Lower leg skin (tissue), 4 donors: ENCODE results near the gene ZNF646. TPM values are rescaled to one million over a fixed set of nuclear protein-coding genes. Genes with fewer than 3 reads are reported as not detected.

Source experiments
- DNase-seq, 2 donors: peaks; one replicate each; pipeline ENCODE4 v3.0.0-alpha.2; 2019; ENCODE audit warnings: low spot score in 2 of 2
- H3K4me3 ChIP-seq: fragments of 200-600 bp; sonication (generic); 2 replicates; pipeline ENCODE4 v1.5.1; 2017; ENCODE audit warnings: mild to moderate bottlenecking, low read depth; ENCODE audit not compliant: poor library complexity, severe bottlenecking
- POLR2A ChIP-seq, 2 donors: fragments of 450-650 bp; IDR thresholded peaks; one replicate each; pipeline ENCODE4 v1.6.1; 2016 to 2017; ENCODE audit warnings: antibody characterized with exemption in 2 of 2, mild to moderate bottlenecking in 1 of 2, moderate library complexity in 1 of 2
- WGBS, 2 donors: methylation state at CpG; one replicate each; pipeline ENCODE4 v1.1.5; 2018; 5-methylcytosine and 5-hydroxymethylcytosine counted together
- intact Hi-C: fragments of 100-400 bp; cut with DNase I; formaldehyde crosslinking; loops from one replicate; pipeline ENCODE4 v1.15.0; 2023; ENCODE audit warnings: low total_unique reads
- total RNA-seq, 4 donors: library from RNA; depleted of rRNA; stranded (reverse); fragments of >200 nt; gene quantifications; one replicate each; pipeline ENCODE4 v1.1.0, GENCODE V29; 2016
- TF ChIP-seq, protein P1 (sequence below), 3 donors: fragments of 450-650 bp; IDR thresholded peaks; one replicate each; pipeline ENCODE4 v1.5.1; 2016; ENCODE audit warnings: antibody characterized with exemption in 3 of 3, mild to moderate bottlenecking in 3 of 3, moderate library complexity in 2 of 3

ZNF646 gene
- 10 to 100 TPM; 25.4 to 30.3 (median 27.1) TPM for total RNA-seq

DNA sequence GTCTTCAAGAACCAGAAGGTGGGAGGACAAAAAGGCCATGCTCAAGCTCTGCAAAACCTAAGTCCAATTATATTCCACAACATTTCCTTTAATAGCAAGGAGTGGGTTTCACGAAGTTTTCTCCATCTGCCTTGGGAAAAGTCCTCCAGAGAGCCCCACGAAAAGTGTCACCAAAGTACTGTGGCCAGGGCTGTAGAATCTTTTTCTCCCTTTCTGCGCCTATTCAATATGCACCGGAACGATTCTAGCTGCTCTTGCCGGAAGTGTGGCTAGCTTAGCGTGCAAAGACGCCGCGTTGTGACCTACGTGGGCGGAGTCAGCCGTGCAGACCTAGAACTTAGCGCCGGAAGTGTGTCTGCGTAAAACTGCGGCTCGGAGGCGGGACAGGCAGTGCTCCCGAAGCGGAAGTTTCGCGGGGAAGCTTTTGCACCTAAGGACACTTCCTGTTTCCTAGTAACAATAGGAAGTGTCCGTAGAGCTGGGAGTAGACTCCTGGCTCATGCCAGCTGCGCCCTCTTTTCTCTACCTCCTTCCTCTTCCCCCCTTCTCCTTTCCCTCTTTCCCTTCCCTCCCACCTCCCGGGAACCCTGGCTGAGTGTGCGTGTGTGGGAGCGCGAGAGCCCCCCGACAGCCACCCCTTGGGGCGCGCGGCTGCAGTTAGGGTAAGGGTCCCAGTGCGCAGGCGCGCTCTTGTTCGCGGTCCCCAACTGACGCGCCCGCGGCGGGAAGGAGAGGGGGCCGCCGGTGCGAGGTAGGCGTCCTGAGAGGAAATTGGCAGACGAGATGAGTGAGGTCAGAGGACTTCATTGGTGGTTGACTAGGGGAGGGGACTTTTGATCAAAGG, at the start of gene ZNF646, which contains the start of gene ZNF668:
Gene ZNF646 (plus strand): TSS at position 453 of the 844 bp plus-strand sequence. CDS start 1,903 bp downstream, outside the sequence.
Gene ZNF668 (minus strand): TSS at position 271 of the 844 bp plus-strand sequence. CDS start 9,781 bp downstream, outside the sequence.
- intact Hi-C loops: no loop called here
- TF ChIP-seq, protein P1, sequence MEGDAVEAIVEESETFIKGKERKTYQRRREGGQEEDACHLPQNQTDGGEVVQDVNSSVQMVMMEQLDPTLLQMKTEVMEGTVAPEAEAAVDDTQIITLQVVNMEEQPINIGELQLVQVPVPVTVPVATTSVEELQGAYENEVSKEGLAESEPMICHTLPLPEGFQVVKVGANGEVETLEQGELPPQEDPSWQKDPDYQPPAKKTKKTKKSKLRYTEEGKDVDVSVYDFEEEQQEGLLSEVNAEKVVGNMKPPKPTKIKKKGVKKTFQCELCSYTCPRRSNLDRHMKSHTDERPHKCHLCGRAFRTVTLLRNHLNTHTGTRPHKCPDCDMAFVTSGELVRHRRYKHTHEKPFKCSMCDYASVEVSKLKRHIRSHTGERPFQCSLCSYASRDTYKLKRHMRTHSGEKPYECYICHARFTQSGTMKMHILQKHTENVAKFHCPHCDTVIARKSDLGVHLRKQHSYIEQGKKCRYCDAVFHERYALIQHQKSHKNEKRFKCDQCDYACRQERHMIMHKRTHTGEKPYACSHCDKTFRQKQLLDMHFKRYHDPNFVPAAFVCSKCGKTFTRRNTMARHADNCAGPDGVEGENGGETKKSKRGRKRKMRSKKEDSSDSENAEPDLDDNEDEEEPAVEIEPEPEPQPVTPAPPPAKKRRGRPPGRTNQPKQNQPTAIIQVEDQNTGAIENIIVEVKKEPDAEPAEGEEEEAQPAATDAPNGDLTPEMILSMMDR (IDR thresholded peaks at IDR 0.05): no peak
- TF ChIP-seq POLR2A (IDR thresholded peaks at IDR 0.05): no peak
- peak within 1 kb of the TSS; percentile 99 for H3K4me3 ChIP-seq
- 1% methylated on average over 47 to 48 of the region's 48 CpGs for WGBS, 2 donors
- DNase-seq: peak; percentile 99

- H3K4me3 ChIP-seq: no peak overlapping the region
- no peak for TF ChIP-seq POLR2A (IDR thresholded peaks at IDR 0.05)
- TF ChIP-seq, protein P1 (IDR thresholded peaks at IDR 0.05): no peak
- no peak for DNase-seq
- intact Hi-C loops: no loop called here
- 76 to 77% methylated on average over 5 of the region's 5 CpGs for WGBS, 2 donors
Observed at GRCh38 chr16:31025339-31025738, 48.9 kb upstream of the ZNF646 start.

DNA sequence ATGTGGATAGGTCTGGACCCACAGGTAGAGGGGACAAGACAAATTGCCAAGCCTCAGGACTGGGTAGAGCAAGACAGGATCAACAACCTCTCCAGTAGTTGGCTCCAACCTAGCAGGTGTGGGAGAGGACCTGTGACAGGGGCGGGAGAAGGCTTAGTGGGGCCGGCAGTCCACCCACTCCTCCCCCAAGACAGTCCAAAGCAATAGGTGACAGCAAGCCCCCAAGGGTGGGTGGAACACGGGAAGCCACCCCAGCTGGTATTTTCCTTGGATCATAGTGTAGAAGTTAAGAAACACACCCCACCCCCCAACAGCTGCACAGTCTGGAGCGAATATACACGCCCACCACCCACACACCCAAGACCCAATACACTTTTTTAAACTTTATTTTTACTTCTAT, 45.0 kb upstream of the ZNF646 start:
- intact Hi-C loops: no loop called here

DNA sequence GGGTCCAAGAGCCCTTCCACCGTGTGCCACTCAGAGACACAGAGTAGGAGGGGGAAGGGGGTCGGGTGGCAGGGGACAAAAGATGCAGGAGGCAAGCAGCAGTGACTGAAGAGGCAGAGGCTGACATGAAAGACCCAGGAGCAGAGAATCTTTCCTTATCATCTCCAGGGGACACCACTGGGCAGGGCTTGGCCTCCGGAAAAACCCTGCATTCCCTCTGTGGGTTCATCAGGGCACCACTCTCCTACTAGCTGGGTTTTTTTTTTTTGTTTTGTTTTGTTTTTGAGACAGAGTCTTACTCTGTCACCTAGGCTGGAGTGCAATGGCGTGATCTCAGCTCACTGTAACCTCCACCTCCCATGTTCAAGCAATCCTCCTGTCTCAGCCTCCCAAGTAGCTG, 42.9 kb upstream of the ZNF646 start:
- no peak overlapping the region for H3K4me3 ChIP-seq
- WGBS, 2 donors: 82 to 86% methylated on average over 4 of the region's 4 CpGs
- DNase-seq: no peak
- TF ChIP-seq POLR2A (IDR thresholded peaks at IDR 0.05): no peak
- TF ChIP-seq, protein P1 (IDR thresholded peaks at IDR 0.05): no peak
- intact Hi-C loops: no loop called here

More for the DNA sequence above, 45.0 kb upstream of the ZNF646 start:
- H3K4me3 ChIP-seq: no peak overlapping the region
- TF ChIP-seq, protein P1 (IDR thresholded peaks at IDR 0.05): no peak
- no peak for TF ChIP-seq POLR2A (IDR thresholded peaks at IDR 0.05)
- no peak for DNase-seq
- WGBS, 2 donors: 64 to 68% methylated on average over 5 of the region's 5 CpGs

DNA sequence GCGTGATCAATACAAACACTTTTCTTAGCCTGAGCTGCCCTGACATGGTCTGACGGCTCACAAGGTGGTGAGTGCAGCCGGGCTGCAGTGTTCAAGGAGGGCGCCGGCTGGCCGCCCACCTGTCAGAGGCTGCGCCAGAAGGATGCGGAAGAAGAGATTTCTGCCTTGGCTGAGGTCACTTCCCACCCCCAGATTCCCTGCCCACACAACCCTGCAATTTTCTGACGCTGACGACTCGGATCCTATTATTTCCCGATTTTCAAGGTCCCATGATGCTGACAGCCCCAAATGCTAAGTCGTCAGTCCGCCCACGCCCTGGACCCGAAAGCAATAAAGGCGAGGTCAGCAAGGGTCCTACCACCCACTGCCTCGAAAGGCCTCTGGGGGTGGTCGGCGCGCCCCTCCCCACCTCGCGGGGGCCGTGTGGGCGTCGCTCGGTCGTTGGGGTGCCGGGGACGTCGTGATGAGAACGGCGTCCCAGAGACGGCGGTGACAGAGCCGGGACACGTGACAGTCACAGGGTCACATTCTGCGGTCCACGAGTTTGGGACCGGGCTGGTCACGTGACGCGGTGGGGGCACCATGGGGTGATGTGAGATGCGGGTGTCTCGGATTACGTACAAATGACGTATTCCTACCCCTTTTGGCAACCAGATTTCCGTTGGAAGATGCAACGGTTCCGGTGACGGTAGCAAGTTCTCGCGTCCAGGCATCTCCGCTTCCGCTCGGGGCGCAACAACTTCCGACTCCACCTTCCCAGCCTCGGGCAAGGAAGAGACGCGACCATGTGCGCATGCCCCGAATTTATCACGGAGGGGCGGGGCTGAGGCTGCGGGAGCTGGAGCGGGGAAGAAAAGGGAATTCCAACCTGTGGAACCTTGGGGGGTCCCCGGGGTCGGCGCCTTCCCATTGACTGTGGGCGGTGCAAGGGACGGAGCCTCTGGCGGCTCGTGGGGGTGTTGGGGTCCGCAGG, 41.2 kb upstream of the ZNF646 start, which contains the start of gene STX4:
Gene STX4 (plus strand): TSS at position 823 of the 973 bp plus-strand sequence. CDS start 248 bp downstream, outside the sequence.
- TF ChIP-seq, protein P1 (IDR thresholded peaks at IDR 0.05): no peak
- no peak for TF ChIP-seq POLR2A (IDR thresholded peaks at IDR 0.05)
- WGBS, 2 donors: 1% methylated on average over 31 to 74 of the region's 75 CpGs
- H3K4me3 ChIP-seq: peak within 1 kb of the TSS; percentile 93
- DNase-seq: peak; percentile 98 to 100
- intact Hi-C loops: no loop called here
